ENCODE results near the gene RAB10.

- TF ChIP-seq, protein P1, sequence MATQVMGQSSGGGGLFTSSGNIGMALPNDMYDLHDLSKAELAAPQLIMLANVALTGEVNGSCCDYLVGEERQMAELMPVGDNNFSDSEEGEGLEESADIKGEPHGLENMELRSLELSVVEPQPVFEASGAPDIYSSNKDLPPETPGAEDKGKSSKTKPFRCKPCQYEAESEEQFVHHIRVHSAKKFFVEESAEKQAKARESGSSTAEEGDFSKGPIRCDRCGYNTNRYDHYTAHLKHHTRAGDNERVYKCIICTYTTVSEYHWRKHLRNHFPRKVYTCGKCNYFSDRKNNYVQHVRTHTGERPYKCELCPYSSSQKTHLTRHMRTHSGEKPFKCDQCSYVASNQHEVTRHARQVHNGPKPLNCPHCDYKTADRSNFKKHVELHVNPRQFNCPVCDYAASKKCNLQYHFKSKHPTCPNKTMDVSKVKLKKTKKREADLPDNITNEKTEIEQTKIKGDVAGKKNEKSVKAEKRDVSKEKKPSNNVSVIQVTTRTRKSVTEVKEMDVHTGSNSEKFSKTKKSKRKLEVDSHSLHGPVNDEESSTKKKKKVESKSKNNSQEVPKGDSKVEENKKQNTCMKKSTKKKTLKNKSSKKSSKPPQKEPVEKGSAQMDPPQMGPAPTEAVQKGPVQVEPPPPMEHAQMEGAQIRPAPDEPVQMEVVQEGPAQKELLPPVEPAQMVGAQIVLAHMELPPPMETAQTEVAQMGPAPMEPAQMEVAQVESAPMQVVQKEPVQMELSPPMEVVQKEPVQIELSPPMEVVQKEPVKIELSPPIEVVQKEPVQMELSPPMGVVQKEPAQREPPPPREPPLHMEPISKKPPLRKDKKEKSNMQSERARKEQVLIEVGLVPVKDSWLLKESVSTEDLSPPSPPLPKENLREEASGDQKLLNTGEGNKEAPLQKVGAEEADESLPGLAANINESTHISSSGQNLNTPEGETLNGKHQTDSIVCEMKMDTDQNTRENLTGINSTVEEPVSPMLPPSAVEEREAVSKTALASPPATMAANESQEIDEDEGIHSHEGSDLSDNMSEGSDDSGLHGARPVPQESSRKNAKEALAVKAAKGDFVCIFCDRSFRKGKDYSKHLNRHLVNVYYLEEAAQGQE (IDR thresholded peaks at IDR 0.05), result no peak
- TF ChIP-seq MAX (IDR thresholded peaks at IDR 0.05), result no peak
- TF ChIP-seq, protein P2, sequence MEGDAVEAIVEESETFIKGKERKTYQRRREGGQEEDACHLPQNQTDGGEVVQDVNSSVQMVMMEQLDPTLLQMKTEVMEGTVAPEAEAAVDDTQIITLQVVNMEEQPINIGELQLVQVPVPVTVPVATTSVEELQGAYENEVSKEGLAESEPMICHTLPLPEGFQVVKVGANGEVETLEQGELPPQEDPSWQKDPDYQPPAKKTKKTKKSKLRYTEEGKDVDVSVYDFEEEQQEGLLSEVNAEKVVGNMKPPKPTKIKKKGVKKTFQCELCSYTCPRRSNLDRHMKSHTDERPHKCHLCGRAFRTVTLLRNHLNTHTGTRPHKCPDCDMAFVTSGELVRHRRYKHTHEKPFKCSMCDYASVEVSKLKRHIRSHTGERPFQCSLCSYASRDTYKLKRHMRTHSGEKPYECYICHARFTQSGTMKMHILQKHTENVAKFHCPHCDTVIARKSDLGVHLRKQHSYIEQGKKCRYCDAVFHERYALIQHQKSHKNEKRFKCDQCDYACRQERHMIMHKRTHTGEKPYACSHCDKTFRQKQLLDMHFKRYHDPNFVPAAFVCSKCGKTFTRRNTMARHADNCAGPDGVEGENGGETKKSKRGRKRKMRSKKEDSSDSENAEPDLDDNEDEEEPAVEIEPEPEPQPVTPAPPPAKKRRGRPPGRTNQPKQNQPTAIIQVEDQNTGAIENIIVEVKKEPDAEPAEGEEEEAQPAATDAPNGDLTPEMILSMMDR (IDR thresholded peaks at IDR 0.05; ENCODE audit: low read depth, low read length, missing input control), result no peak
- no peak for TF ChIP-seq RAD21 (IDR thresholded peaks at IDR 0.05)
- TF ChIP-seq YY1 (IDR thresholded peaks at IDR 0.05), result no peak
- no peak for TF ChIP-seq SP1 (IDR thresholded peaks at IDR 0.05)
- TF ChIP-seq TAF1 (conservative IDR thresholded peaks at IDR 0.05), result no peak
- TF ChIP-seq ATF3 (IDR thresholded peaks at IDR 0.05), result no peak
- TF ChIP-seq JUND (IDR thresholded peaks at IDR 0.05), result no peak
- TF ChIP-seq EGR1 (IDR thresholded peaks at IDR 0.05; ENCODE audit: low read depth in 2 of 2), result no peak
- TF ChIP-seq GABPA (IDR thresholded peaks at IDR 0.05 in 1 of 2, conservative IDR thresholded peaks at IDR 0.05 in 1 of 2), result no peak
- no peak for TF ChIP-seq HNF4G (IDR thresholded peaks at IDR 0.05)
- TF ChIP-seq ZBTB33 (IDR thresholded peaks at IDR 0.05), result no peak
- TF ChIP-seq FOXA1 (IDR thresholded peaks at IDR 0.05), result no peak
Measured at GRCh38 chr2:26049641-26050040, 15.8 kb downstream of the RAB10 start.

Measured in liver (tissue), 3 donors.